GM03348 (cell line): ENCODE results near the gene LRCH3.

ENCODE experiments used
- DNase-seq: peaks from one replicate; pipeline ENCODE4 v3.0.0; 2012; ENCODE audit warnings: low spot score

LRCH3 gene

GRCh38 chr3:197791113-197791891 is at the start of gene LRCH3:
Gene LRCH3, plus strand, starts transcription at chr3:197791254. Its CDS starts 25 bp downstream, at chr3:197791279.
- peak; percentile 98 for DNase-seq

GRCh38 chr3:197742787-197743186 is 48.3 kb upstream of the LRCH3 start:
- no peak for DNase-seq

GRCh38 chr3:197746209-197746608 is 44.8 kb upstream of the LRCH3 start:
- no peak for DNase-seq

GRCh38 chr3:197746801-197747237 is 44.2 kb upstream of the LRCH3 start:
- no peak for DNase-seq

- peak; percentile 28 for DNase-seq
Measured at GRCh38 chr3:197748597-197749314, 42.3 kb upstream of the LRCH3 start.

GRCh38 chr3:197749315-197749600 is 41.8 kb upstream of the LRCH3 start:
- DNase-seq: no peak

- peak; percentile 98 for DNase-seq
Measured at GRCh38 chr3:197749601-197750395, 41.3 kb upstream of the LRCH3 start, which contains the start of gene FYTTD1. Gene FYTTD1, plus strand, starts transcription at chr3:197749883. Its CDS starts 89 bp downstream, at chr3:197749972.

- DNase-seq: peak; percentile 83
Measured at GRCh38 chr3:197750396-197750831, 40.6 kb upstream of the LRCH3 start.

GRCh38 chr3:197750858-197751737 is 40.0 kb upstream of the LRCH3 start:
- peak; percentile 39 for DNase-seq

GRCh38 chr3:197752107-197752506 is 38.9 kb upstream of the LRCH3 start:
- DNase-seq: no peak

- DNase-seq: no peak
Measured at GRCh38 chr3:197753263-197753662, 37.8 kb upstream of the LRCH3 start.

GRCh38 chr3:197756704-197757103 is 34.4 kb upstream of the LRCH3 start:
- DNase-seq: no peak

- DNase-seq: no peak
Measured at GRCh38 chr3:197758512-197758911, 32.5 kb upstream of the LRCH3 start.

GRCh38 chr3:197761784-197762183 is 29.3 kb upstream of the LRCH3 start:
- no peak for DNase-seq

GRCh38 chr3:197775317-197775716 is 15.7 kb upstream of the LRCH3 start:
- DNase-seq: no peak

- DNase-seq: no peak
Measured at GRCh38 chr3:197782230-197782629, 8.8 kb upstream of the LRCH3 start.

GRCh38 chr3:197784019-197784585 is 7.0 kb upstream of the LRCH3 start:
- DNase-seq: no peak

- DNase-seq: no peak
Measured at GRCh38 chr3:197787412-197787811, 3.6 kb upstream of the LRCH3 start.

- DNase-seq: no peak
Measured at GRCh38 chr3:197789309-197789708, 1.7 kb upstream of the LRCH3 start.

- DNase-seq: no peak
Measured at GRCh38 chr3:197790033-197790432, 1.0 kb upstream of the LRCH3 start.
